Skin of body (tissue), 3 donors: Measurements from ENCODE around the gene VPS54. TPM values are rescaled to one million over a fixed set of nuclear protein-coding genes. Genes with fewer than 3 reads are reported as not detected.

Experiments used
- DNase-seq: peaks from one replicate; lab custom pipeline; 2025; lab: John Stamatoyannopoulos, UW
- small RNA-seq: library from RNA; depleted of rRNA; stranded (forward); fragments of <200 nt; gene quantifications from one replicate; pipeline ENCODE3, GENCODE V24; 2014; ENCODE audit warnings: low replicate concordance
- total RNA-seq: library from RNA; depleted of rRNA; stranded (reverse); fragments of >200 nt; gene quantifications from one replicate; pipeline ENCODE4 v1.2.3, GENCODE V29; 2014

VPS54 gene
- total RNA-seq, 1 donor from 2014 or later: 34.3 TPM

DNA sequence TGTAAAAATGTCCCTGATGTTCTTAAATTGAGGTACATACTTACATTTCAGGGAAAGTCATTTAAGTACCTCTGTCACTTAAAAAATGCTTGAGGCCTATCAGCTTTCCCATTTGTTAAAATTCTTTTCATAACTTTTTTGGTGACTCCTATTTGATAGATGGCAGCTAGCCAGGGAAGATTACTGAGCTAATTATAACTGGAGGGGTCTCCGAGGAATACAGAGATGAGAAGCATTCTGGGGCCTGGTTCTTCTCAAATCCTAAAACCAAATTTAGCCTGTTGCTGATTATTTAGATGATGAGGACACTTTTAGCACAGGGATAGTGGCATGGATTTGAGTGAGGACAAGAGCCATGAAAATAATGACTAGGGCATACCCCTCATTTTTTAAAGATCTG is 172.7 kb downstream of the VPS54 start:
- DNase-seq: peak; percentile 53

DNA sequence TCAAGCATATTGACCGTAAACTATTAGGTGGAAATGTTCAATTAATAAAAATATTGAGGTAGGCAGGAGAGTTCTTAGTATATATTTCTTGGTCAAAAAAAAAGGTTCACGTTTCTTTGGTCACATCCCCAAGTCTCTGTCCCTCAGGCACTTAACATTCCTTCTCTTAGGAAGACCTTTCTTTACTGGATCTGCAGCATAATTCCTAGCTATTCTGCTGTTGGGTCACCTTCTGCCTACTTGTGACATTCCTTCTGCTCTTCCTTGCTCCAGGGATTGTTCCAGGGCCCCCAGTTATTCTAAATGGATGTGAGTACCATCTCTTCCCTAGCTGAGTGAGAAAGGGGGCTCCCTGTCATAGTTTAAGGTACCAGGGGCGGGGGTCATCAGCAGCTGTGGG is 173.4 kb downstream of the VPS54 start:
- no peak for DNase-seq

DNA sequence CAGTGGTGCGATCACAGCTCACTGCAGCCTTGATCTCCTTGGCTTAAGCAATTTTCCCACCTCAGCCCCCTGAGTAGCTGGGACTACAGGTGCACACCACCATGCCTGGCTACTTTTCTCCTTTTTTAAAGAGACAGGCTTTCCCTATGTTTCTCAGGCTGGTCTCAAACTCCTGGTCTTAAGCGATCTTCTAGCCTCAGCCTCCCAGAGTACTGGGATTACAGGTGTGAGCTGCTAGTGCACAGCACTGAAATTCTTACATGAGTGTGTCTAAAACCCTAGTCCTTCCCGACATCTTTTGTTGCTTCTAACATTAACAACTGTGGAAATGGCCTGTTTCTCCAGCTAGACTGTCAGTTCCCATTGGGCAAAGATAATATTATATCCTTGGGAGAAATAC is 174.6 kb downstream of the VPS54 start:
- no peak for DNase-seq

GRCh38 chr2:63843791-63844190 is 175.4 kb downstream of the VPS54 start:
- no peak for DNase-seq

DNA sequence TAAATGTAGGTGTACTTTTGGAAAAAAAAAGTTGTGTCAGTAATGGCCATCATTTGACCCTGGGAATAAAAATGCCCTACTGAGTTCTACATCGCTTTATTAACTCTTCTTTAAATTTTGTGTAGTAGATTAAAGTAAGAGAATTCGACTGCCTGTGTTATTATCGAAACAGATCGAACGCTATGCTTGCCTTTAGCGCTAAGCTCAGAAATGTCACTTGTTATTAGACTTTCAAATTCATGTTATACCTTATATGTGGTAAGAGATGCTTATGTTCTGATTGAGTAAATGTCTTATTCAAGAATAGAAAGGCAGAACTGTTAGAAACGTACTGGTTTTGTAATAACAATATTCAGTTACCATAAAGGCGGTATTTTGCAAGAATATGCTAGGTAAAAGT is 176.1 kb downstream of the VPS54 start:
- no peak for DNase-seq

- DNase-seq: peak; percentile 62
Measured at GRCh38 chr2:63842149-63843061, 176.8 kb downstream of the VPS54 start.

Small RNA genes within 50 kb of the gene (small RNA-seq; reads per million reads assigned to genes)
- gene RF01293: not detected

Other genes with a start within 250 kb of the VPS54 start
- 195 TPM for gene UGP2, start 177.5 kb downstream of the VPS54 start, total RNA-seq
- gene PELI1, start 125.0 kb upstream of the VPS54 start, total RNA-seq: 53.9 TPM